IMR-90 (cell line): ENCODE data around the gene SMIM41. TPM values are rescaled to one million over a fixed set of nuclear protein-coding genes. Genes with fewer than 3 reads are reported as not detected.
A peak's percentile ranks its signal among the peaks of the same experiment; 100 is the strongest.

ENCODE experiments used
- ATAC-seq: fragments of 200-7000 bp; cut with Tn5 transposase; 2 replicates; pipeline ENCODE4 v1.9.1; 2020; ENCODE audit warnings: low read depth, mild to moderate bottlenecking, moderate library complexity
- BruUV-seq: library from RNA; stranded (reverse); fragments of 400-500 nt; replicated peaks from 2 replicates; lab custom pipeline; 2021; lab: Mats Ljungman, UMichigan
- CTCF ChIA-PET: fragments of 300-600 bp; formaldehyde crosslinking; extraction: SDS; loops from one replicate; lab custom pipeline; 2021; ENCODE audit warnings: antibody characterized with exemption; lab: Yijun Ruan, JAX
- POLR2A ChIA-PET: fragments of 300-600 bp; sonication (Branson Sonifier 250); formaldehyde crosslinking; loops from one replicate; lab custom pipeline; 2022; ENCODE audit warnings: antibody characterized with exemption; ENCODE audit not compliant: unreplicated experiment; lab: Charles Lee
- DNase-seq: peaks from one replicate; pipeline ENCODE4 v3.0.0; 2013
- H2AFZ ChIP-seq: replicated peaks from 2 replicates; pipeline ENCODE3; 2013; ENCODE audit warnings: low read length, mild to moderate bottlenecking; ENCODE audit not compliant: poor library complexity
- H2AK5ac ChIP-seq: 2 replicates; pipeline ENCODE4 v1.6.1; 2013; ENCODE audit warnings: low read depth, low read length, inconsistent platforms
- H2AK9ac ChIP-seq: replicated peaks from 2 replicates; pipeline ENCODE3; 2013; ENCODE audit warnings: mild to moderate bottlenecking, low read depth, low read length, moderate library complexity; ENCODE audit not compliant: poor library complexity
- H2BK120ac ChIP-seq: 2 replicates; pipeline ENCODE4 v1.6.1; 2013; ENCODE audit warnings: low read depth, low read length, inconsistent platforms
- H2BK15ac ChIP-seq: 3 replicates; pipeline ENCODE4 v1.6.1; 2013; ENCODE audit warnings: low read depth, low read length, inconsistent platforms
- H2BK20ac ChIP-seq: 2 replicates; pipeline ENCODE4 v1.6.1; 2013; ENCODE audit warnings: low read depth, mild to moderate bottlenecking, inconsistent platforms, low read length, moderate library complexity
- H2BK5ac ChIP-seq: 2 replicates; pipeline ENCODE4 v1.6.1; 2013; ENCODE audit warnings: mild to moderate bottlenecking, low read depth, low read length, inconsistent platforms; ENCODE audit not compliant: poor library complexity, severe bottlenecking
- H3K14ac ChIP-seq: replicated peaks from 2 replicates; pipeline ENCODE4 v1.6.1; 2013; ENCODE audit warnings: low read depth, low read length, inconsistent platforms
- H3K18ac ChIP-seq: 2 replicates; pipeline ENCODE4 v1.6.1; 2013; ENCODE audit warnings: low read depth, low read length, control low read depth
- H3K23ac ChIP-seq: 2 replicates; pipeline ENCODE4 v1.6.1; 2013; ENCODE audit warnings: low read depth, low read length, inconsistent platforms
- H3K27ac ChIP-seq: 2 replicates; pipeline ENCODE4 v1.5.1; 2013; ENCODE audit warnings: mild to moderate bottlenecking, control low read depth, low read length; ENCODE audit not compliant: insufficient read depth
- H3K27me3 ChIP-seq: 2 replicates; pipeline ENCODE4 v1.6.1; 2013; ENCODE audit warnings: low read length; ENCODE audit not compliant: control insufficient read depth, insufficient read depth
- H3K36me3 ChIP-seq: 2 replicates; pipeline ENCODE4 v1.6.1; 2013; ENCODE audit warnings: low read length, mixed read lengths; ENCODE audit not compliant: control insufficient read depth, insufficient read depth
- H3K4ac ChIP-seq: 2 replicates; pipeline ENCODE4 v1.6.1; 2013; ENCODE audit warnings: low read depth, low read length, inconsistent platforms
- H3K4me1 ChIP-seq: 2 replicates; pipeline ENCODE4 v1.6.1; 2013; ENCODE audit warnings: low read length, mixed read lengths; ENCODE audit not compliant: control insufficient read depth, insufficient read depth
- H3K4me2 ChIP-seq: 2 replicates; pipeline ENCODE4 v1.6.1; 2013; ENCODE audit warnings: low read depth, mild to moderate bottlenecking, control low read depth, low read length, moderate library complexity
- H3K4me3 ChIP-seq: 2 replicates; pipeline ENCODE4 v1.5.1; 2013; ENCODE audit warnings: low read depth, mild to moderate bottlenecking, control low read depth, low read length, moderate library complexity; ENCODE audit not compliant: insufficient read depth
- H3K56ac ChIP-seq: 2 replicates; pipeline ENCODE4 v1.6.1; 2013; ENCODE audit warnings: low read length, inconsistent platforms; ENCODE audit not compliant: insufficient read depth; ENCODE audit errors: extremely low read depth
- H3K79me1 ChIP-seq, 2 experiments: 2 replicates each; pipeline ENCODE4 v1.6.1; 2013; ENCODE audit warnings: low read length in 2 of 2, inconsistent platforms in 1 of 2, low read depth in 1 of 2
- H3K9ac ChIP-seq: 2 replicates; pipeline ENCODE4 v1.6.1; 2013; ENCODE audit warnings: low read depth, low read length, control low read depth
- H3K9me1 ChIP-seq: 2 replicates; pipeline ENCODE4 v1.6.1; 2013; ENCODE audit warnings: low read length, inconsistent platforms; ENCODE audit not compliant: insufficient read depth
- H3K9me3 ChIP-seq: 2 replicates; pipeline ENCODE4 v1.6.1; 2013; ENCODE audit warnings: low read length; ENCODE audit not compliant: control insufficient read depth, insufficient read depth
- H4K20me1 ChIP-seq: 2 replicates; pipeline ENCODE4 v1.6.1; 2013; ENCODE audit warnings: low read length, inconsistent platforms; ENCODE audit not compliant: insufficient read depth
- H4K5ac ChIP-seq: 2 replicates; pipeline ENCODE4 v1.6.1; 2013; ENCODE audit warnings: mild to moderate bottlenecking, low read depth, low read length, control low read depth
- H4K8ac ChIP-seq, 2 experiments: 2 replicates each; pipeline ENCODE4 v1.6.1; 2013; ENCODE audit warnings: low read depth in 2 of 2, low read length in 2 of 2, control low read depth in 1 of 2, inconsistent platforms in 1 of 2
- H4K91ac ChIP-seq: 2 replicates; pipeline ENCODE4 v1.6.1; 2013; ENCODE audit warnings: low read depth, low read length, inconsistent platforms; ENCODE audit not compliant: insufficient read depth
- BHLHE40 ChIP-seq: fragments of 150-350 bp; IDR thresholded peaks from 2 replicates; pipeline ENCODE4 v1.6.1; 2016; ENCODE audit warnings: mild to moderate bottlenecking, low read depth, low read length
- CEBPB ChIP-seq: IDR thresholded peaks from 2 replicates; pipeline ENCODE4 v1.6.1; 2012; ENCODE audit warnings: low read depth, low read length, improper control_type of control experiment
- CHD1 ChIP-seq: IDR thresholded peaks from 2 replicates; pipeline ENCODE4 v1.6.1; 2012; ENCODE audit warnings: low read depth, low read length, improper control_type of control experiment
- CTCF ChIP-seq: conservative IDR thresholded peaks from 2 replicates; pipeline ENCODE4 v1.5.1; 2012; ENCODE audit warnings: mild to moderate bottlenecking, low read depth, low read length, improper control_type of control experiment
- ELK1 ChIP-seq: fragments of 150-350 bp; IDR thresholded peaks from 2 replicates; pipeline ENCODE4 v1.6.1; 2016; ENCODE audit warnings: low read depth, mild to moderate bottlenecking, low read length, moderate library complexity, borderline replicate concordance
- FOS ChIP-seq: fragments of 150-350 bp; IDR thresholded peaks from 2 replicates; pipeline ENCODE4 v1.6.1; 2016; ENCODE audit warnings: low read depth, low read length
- MAFK ChIP-seq: IDR thresholded peaks from 2 replicates; pipeline ENCODE4 v1.6.1; 2012; ENCODE audit warnings: low read depth, low read length, improper control_type of control experiment
- MXI1 ChIP-seq: IDR thresholded peaks from 2 replicates; pipeline ENCODE4 v1.6.1; 2012; ENCODE audit warnings: low read depth, mild to moderate bottlenecking, low read length, moderate library complexity, borderline replicate concordance
- NFE2L2 ChIP-seq: fragments of 150-350 bp; IDR thresholded peaks from 2 replicates; pipeline ENCODE4 v1.6.1; 2016; ENCODE audit warnings: low read depth, mild to moderate bottlenecking, low read length
- RAD21 ChIP-seq: IDR thresholded peaks from 2 replicates; pipeline ENCODE4 v1.6.1; 2012; ENCODE audit warnings: low read length, improper control_type of control experiment
- RCOR1 ChIP-seq: IDR thresholded peaks from 2 replicates; pipeline ENCODE4 v1.6.1; 2012; ENCODE audit warnings: mild to moderate bottlenecking, low read length, improper control_type of control experiment; ENCODE audit not compliant: insufficient replicate concordance
- USF2 ChIP-seq: fragments of 150-350 bp; IDR thresholded peaks from 2 replicates; pipeline ENCODE4 v1.6.1; 2017; ENCODE audit warnings: mild to moderate bottlenecking, antibody characterized with exemption, low read length, low read depth
- WGBS, 2 experiments: methylation state at CpG; one replicate each; pipeline versions ENCODE4 v1.1.5 to v1.1.7; 2013; ENCODE audit warnings: missing lambda C conversion rate in 2 of 2; ENCODE audit not compliant: insufficient read length in 1 of 2; ENCODE audit errors: extremely low coverage in 2 of 2; 5-methylcytosine and 5-hydroxymethylcytosine counted together
- dilution Hi-C: fragments of 300-500 bp; cut with HindIII; formaldehyde crosslinking; loops from one replicate; pipeline ENCODE4 v1.14.3; 2018; ENCODE audit warnings: low sequenced_read_pairs; ENCODE audit not compliant: unreplicated experiment
- in situ Hi-C: fragments of 300-500 bp; cut with MboI; formaldehyde crosslinking; loops from 3 replicates; pipeline ENCODE4 v1.14.3; 2019; ENCODE audit warnings: low sequenced_read_pairs, inconsistent platforms, mixed read lengths
- intact Hi-C: fragments of 100-400 bp; cut with micrococcal nuclease; formaldehyde crosslinking; loops from 2 replicates; pipeline ENCODE4 v1.10.0; 2022
- polyA plus RNA-seq, 3 experiments: library from polyadenylated mRNA; depleted of rRNA; stranded (reverse); fragments of >200 nt; gene quantifications; 2 replicates each; pipeline ENCODE4 v1.2.3, GENCODE V29; 2012; ENCODE audit warnings: low replicate concordance in 1 of 3
- total RNA-seq: library from RNA; depleted of rRNA; stranded (reverse); fragments of >200 nt; gene quantifications from 2 replicates; pipeline ENCODE4 v1.2.3, GENCODE V29; 2012

The SMIM41 gene
- total and polyA plus RNA-seq, 2 of the 4 experiments (the other 2 are of a cell fraction): not detected

GRCh38 chr12:52147964-52148463 lies 68.5 kb downstream of the SMIM41 start (continued):
- no peak for TF ChIP-seq CTCF

- CTCF ChIA-PET: no interaction called here
- no peak for DNase-seq
- peak overlapping the region; percentile 85 for H2AFZ ChIP-seq
- TF ChIP-seq BHLHE40: no peak
- TF ChIP-seq MAFK: no peak
- TF ChIP-seq NFE2L2: no peak
- no peak for TF ChIP-seq CEBPB
- no peak for TF ChIP-seq RAD21
- no peak for TF ChIP-seq CHD1
- TF ChIP-seq USF2: no peak
- TF ChIP-seq RCOR1: no peak
- TF ChIP-seq FOS: no peak
- TF ChIP-seq ELK1: no peak
- TF ChIP-seq MXI1: no peak
These were observed 69.1 kb downstream of the SMIM41 start for GRCh38 chr12:52148464-52149181.

More at GRCh38 chr12:52148464-52149181, 69.1 kb downstream of the SMIM41 start:
- peaks cover 42% of the 10 kb centered on the region for H3K9me1 ChIP-seq
- BruUV-seq: no TSS peak
- peak overlapping the region; percentile 99 for H2BK20ac ChIP-seq
- H4K5ac ChIP-seq: peak overlapping the region; percentile 98
- peak overlapping the region; percentile 97 for H3K27ac ChIP-seq
- no peaks in the 10 kb centered on the region for H4K20me1 ChIP-seq
- dilution Hi-C loops (no loop called here), in situ Hi-C loops (loop anchor here (5.0 kb wide), 1 partner anchor 729 kb away; no protein-coding TSS in a partner anchor), intact Hi-C loops (loop anchor here (2.0 to 5.0 kb wide), 2 partner anchors 732 to 834 kb away; no protein-coding TSS in a partner anchor)
- H3K4ac ChIP-seq: peak overlapping the region; percentile 100
- H3K18ac ChIP-seq: peak overlapping the region; percentile 96
- H3K9me3 ChIP-seq: no peaks in the 10 kb centered on the region
- H2AK9ac ChIP-seq: peak overlapping the region; percentile 99
- no peaks in the 10 kb centered on the region for H3K27me3 ChIP-seq
- H3K4me1 ChIP-seq: peaks cover 43% of the 10 kb centered on the region
- POLR2A ChIA-PET: no interaction called here
- peak overlapping the region; percentile 99; the same call in 2 of the 3 replicates for H2BK15ac ChIP-seq
- no peak overlapping the region for H3K4me2 ChIP-seq
- peaks cover 8 to 26% of the 10 kb centered on the region in 2 experiments; a peak in 3 of 4 replicates for H3K79me1 ChIP-seq
- peak overlapping the region; percentile 100 for H2AK5ac ChIP-seq
- H3K56ac ChIP-seq: peak overlapping the region; percentile 98
- H3K14ac ChIP-seq: peak overlapping the region; percentile 99
- H3K9ac ChIP-seq: peak overlapping the region; percentile 56
- 100% methylated on average over 1 of the region's 14 CpGs; no CpG with 5 or more reads in 1 of the 2 experiments for WGBS, 2 experiments
- ATAC-seq: no peak
- H3K4me3 ChIP-seq: no peak overlapping the region
- H4K91ac ChIP-seq: peak overlapping the region; percentile 100
- peak overlapping the region; percentile 100 for H2BK120ac ChIP-seq
- peak overlapping the region; percentile 95 for H3K23ac ChIP-seq
- no peaks in the 10 kb centered on the region for H3K36me3 ChIP-seq
- H2BK5ac ChIP-seq: peak overlapping the region; percentile 100
- H4K8ac ChIP-seq: peak overlapping the region; percentile 75 to 99
